Neural cell (in vitro differentiated cells): Measurements from ENCODE around the gene GGT6. TPM values are rescaled to one million over a fixed set of nuclear protein-coding genes. Genes with fewer than 3 reads are reported as not detected.

Experiments
- H2AFZ ChIP-seq: fragments of 200-600, 300-800 bp; sonication (generic), shearing (Covaris generic); 2 replicates; pipeline ENCODE4 v1.6.0; 2014; ENCODE audit warnings: low read depth, mild to moderate bottlenecking, antibody characterized with exemption, low read length, moderate library complexity
- H3F3A ChIP-seq: fragments of 200-600 bp; shearing (Covaris generic); 2 replicates; pipeline ENCODE4 v1.6.1; 2016; ENCODE audit warnings: mild to moderate bottlenecking, moderate library complexity, mixed read lengths, antibody characterized with exemption, low read length; ENCODE audit not compliant: insufficient read depth, poor library complexity, severe bottlenecking
- H3K27ac ChIP-seq: fragments of 200-600, 300-800 bp; sonication (generic), shearing (Covaris generic); 2 replicates; pipeline ENCODE4 v1.5.1; 2014; ENCODE audit warnings: mild to moderate bottlenecking, low read length, moderate library complexity
- H3K27me3 ChIP-seq: fragments of 300-800, 200-600 bp; sonication (generic), shearing (Covaris generic); 2 replicates; pipeline ENCODE4 v1.6.0; 2014; ENCODE audit warnings: mild to moderate bottlenecking, low read depth, low read length, moderate library complexity; ENCODE audit not compliant: insufficient read depth
- H3K36me3 ChIP-seq: fragments of 300-800, 200-600 bp; sonication (generic), shearing (Covaris generic); 2 replicates; pipeline ENCODE4 v1.5.1; 2014; ENCODE audit warnings: mild to moderate bottlenecking, antibody characterized with exemption, low read length, moderate library complexity; ENCODE audit not compliant: insufficient read depth
- H3K4me2 ChIP-seq: fragments of 300-800, 200-600 bp; sonication (generic), shearing (Covaris generic); 2 replicates; pipeline ENCODE4 v1.6.0; 2014; ENCODE audit warnings: mild to moderate bottlenecking, low read length
- H3K4me3 ChIP-seq: fragments of 300-800, 200-600 bp; sonication (generic), shearing (Covaris generic); 2 replicates; pipeline ENCODE4 v1.5.1; 2014; ENCODE audit warnings: mild to moderate bottlenecking, low read length, moderate library complexity
- H3K79me2 ChIP-seq: fragments of 200-600 bp; shearing (Covaris generic); replicated peaks from 2 replicates; pipeline ENCODE4 v1.6.0; 2014; ENCODE audit warnings: mild to moderate bottlenecking, low read length, moderate library complexity; ENCODE audit not compliant: insufficient read depth
- H3K9ac ChIP-seq: fragments of 300-800, 200-600 bp; sonication (generic), shearing (Covaris generic); 2 replicates; pipeline ENCODE4 v1.6.1; 2016; ENCODE audit warnings: mild to moderate bottlenecking, low read length, mixed read lengths
- H3K9me2 ChIP-seq: fragments of 200-600 bp; shearing (Covaris generic); 2 replicates; pipeline ENCODE4 v1.6.1; 2016; ENCODE audit warnings: mild to moderate bottlenecking, low read length, mixed read lengths; ENCODE audit not compliant: insufficient read depth
- H3K9me3 ChIP-seq: fragments of 200-600, 300-800 bp; sonication (generic), shearing (Covaris generic); 2 replicates; pipeline ENCODE4 v1.6.1; 2016; ENCODE audit warnings: mild to moderate bottlenecking, mixed run types, low read length, moderate library complexity, mixed read lengths
- H4K20me1 ChIP-seq: fragments of 200-600 bp; shearing (Covaris generic); 2 replicates; pipeline ENCODE4 v1.6.1; 2016; ENCODE audit warnings: mild to moderate bottlenecking, mixed run types; ENCODE audit not compliant: insufficient read depth
- EP300 ChIP-seq: fragments of 450-650 bp; conservative IDR thresholded peaks from 2 replicates; pipeline ENCODE4 v1.6.1; 2014; ENCODE audit warnings: antibody characterized with exemption, mild to moderate bottlenecking, moderate library complexity; ENCODE audit not compliant: poor library complexity, severe bottlenecking
- EZH2 ChIP-seq: fragments of 200-600, 300-800 bp; shearing (Covaris generic), sonication (generic); IDR thresholded peaks from 2 replicates; pipeline ENCODE4 v1.6.1; 2014; ENCODE audit warnings: antibody characterized with exemption, low read length, borderline replicate concordance, mild to moderate bottlenecking; ENCODE audit not compliant: insufficient read depth, poor library complexity, severe bottlenecking
- MXI1 ChIP-seq: fragments of 450-650 bp; conservative IDR thresholded peaks from 2 replicates; pipeline ENCODE4 v1.6.1; 2014; ENCODE audit warnings: antibody characterized with exemption, mild to moderate bottlenecking; ENCODE audit not compliant: poor library complexity, severe bottlenecking
- POLR2AphosphoS5 ChIP-seq: IDR thresholded peaks from 2 replicates; pipeline ENCODE4 v1.6.1; 2012
- RAD21 ChIP-seq: fragments of 450-650 bp; conservative IDR thresholded peaks from 2 replicates; pipeline ENCODE4 v1.6.1; 2014; ENCODE audit warnings: antibody characterized with exemption, mild to moderate bottlenecking, moderate library complexity
- SMC3 ChIP-seq: fragments of 450-650 bp; conservative IDR thresholded peaks from 2 replicates; pipeline ENCODE4 v1.6.1; 2014; ENCODE audit warnings: antibody characterized with exemption, mild to moderate bottlenecking, moderate library complexity; ENCODE audit not compliant: poor library complexity
- TAF1 ChIP-seq: IDR thresholded peaks from 2 replicates; pipeline ENCODE4 v1.6.1; 2012; ENCODE audit warnings: low read depth
- polyA plus RNA-seq: library from polyadenylated mRNA; depleted of rRNA; stranded (reverse); fragments of >200 nt; gene quantifications from 2 replicates; pipeline ENCODE4 v1.2.3, GENCODE V29; 2014
- TF ChIP-seq, protein P1 (sequence below): IDR thresholded peaks from 2 replicates; pipeline ENCODE4 v1.6.1; 2012; ENCODE audit warnings: borderline replicate concordance
- TF ChIP-seq, protein P2 (sequence below): fragments of 450-650 bp; IDR thresholded peaks from 2 replicates; pipeline ENCODE4 v1.5.1; 2014; ENCODE audit warnings: antibody characterized with exemption, mild to moderate bottlenecking, moderate library complexity; ENCODE audit not compliant: poor library complexity, severe bottlenecking

GGT6 gene
- polyA plus RNA-seq, 1 donor from 2014 or later: not detected

DNA sequence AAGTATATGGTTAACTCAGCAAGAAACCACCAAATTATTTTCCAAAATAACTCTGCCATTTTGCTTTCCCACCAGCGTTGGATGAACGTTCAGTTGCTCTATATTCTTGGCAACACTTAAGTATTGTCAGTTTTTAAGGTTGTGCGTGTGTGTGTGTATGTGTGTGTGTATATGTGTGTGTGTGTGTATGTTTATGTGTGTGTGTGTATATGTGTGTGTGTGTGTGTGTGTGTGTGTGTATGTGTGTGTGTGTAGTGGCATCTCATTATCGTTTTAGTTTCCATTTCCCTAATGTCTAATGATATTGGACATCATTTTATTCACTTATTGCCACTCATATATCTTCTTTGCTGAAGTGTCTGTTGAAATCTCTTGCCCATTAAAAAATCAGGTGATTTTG is 12.7 kb upstream of the GGT6 start:
- H3K9me2 ChIP-seq: no peaks in the 10 kb centered on the region
- H3K36me3 ChIP-seq: no peaks in the 10 kb centered on the region
- H3K27me3 ChIP-seq: no peaks in the 10 kb centered on the region
- H3K4me3 ChIP-seq: no peak overlapping the region
- no peak overlapping the region for H2AFZ ChIP-seq
- no peak for TF ChIP-seq RAD21
- TF ChIP-seq SMC3: no peak
- TF ChIP-seq EP300: no peak
- no peak for TF ChIP-seq TAF1
- TF ChIP-seq, protein P1, sequence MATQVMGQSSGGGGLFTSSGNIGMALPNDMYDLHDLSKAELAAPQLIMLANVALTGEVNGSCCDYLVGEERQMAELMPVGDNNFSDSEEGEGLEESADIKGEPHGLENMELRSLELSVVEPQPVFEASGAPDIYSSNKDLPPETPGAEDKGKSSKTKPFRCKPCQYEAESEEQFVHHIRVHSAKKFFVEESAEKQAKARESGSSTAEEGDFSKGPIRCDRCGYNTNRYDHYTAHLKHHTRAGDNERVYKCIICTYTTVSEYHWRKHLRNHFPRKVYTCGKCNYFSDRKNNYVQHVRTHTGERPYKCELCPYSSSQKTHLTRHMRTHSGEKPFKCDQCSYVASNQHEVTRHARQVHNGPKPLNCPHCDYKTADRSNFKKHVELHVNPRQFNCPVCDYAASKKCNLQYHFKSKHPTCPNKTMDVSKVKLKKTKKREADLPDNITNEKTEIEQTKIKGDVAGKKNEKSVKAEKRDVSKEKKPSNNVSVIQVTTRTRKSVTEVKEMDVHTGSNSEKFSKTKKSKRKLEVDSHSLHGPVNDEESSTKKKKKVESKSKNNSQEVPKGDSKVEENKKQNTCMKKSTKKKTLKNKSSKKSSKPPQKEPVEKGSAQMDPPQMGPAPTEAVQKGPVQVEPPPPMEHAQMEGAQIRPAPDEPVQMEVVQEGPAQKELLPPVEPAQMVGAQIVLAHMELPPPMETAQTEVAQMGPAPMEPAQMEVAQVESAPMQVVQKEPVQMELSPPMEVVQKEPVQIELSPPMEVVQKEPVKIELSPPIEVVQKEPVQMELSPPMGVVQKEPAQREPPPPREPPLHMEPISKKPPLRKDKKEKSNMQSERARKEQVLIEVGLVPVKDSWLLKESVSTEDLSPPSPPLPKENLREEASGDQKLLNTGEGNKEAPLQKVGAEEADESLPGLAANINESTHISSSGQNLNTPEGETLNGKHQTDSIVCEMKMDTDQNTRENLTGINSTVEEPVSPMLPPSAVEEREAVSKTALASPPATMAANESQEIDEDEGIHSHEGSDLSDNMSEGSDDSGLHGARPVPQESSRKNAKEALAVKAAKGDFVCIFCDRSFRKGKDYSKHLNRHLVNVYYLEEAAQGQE: no peak
- TF ChIP-seq MXI1: no peak
- TF ChIP-seq, protein P2, sequence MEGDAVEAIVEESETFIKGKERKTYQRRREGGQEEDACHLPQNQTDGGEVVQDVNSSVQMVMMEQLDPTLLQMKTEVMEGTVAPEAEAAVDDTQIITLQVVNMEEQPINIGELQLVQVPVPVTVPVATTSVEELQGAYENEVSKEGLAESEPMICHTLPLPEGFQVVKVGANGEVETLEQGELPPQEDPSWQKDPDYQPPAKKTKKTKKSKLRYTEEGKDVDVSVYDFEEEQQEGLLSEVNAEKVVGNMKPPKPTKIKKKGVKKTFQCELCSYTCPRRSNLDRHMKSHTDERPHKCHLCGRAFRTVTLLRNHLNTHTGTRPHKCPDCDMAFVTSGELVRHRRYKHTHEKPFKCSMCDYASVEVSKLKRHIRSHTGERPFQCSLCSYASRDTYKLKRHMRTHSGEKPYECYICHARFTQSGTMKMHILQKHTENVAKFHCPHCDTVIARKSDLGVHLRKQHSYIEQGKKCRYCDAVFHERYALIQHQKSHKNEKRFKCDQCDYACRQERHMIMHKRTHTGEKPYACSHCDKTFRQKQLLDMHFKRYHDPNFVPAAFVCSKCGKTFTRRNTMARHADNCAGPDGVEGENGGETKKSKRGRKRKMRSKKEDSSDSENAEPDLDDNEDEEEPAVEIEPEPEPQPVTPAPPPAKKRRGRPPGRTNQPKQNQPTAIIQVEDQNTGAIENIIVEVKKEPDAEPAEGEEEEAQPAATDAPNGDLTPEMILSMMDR: no peak
- TF ChIP-seq EZH2: no peak
- TF ChIP-seq POLR2AphosphoS5: no peak
- H3F3A ChIP-seq: no peaks in the 10 kb centered on the region
- no peaks in the 10 kb centered on the region for H4K20me1 ChIP-seq
- H3K9ac ChIP-seq: no peak overlapping the region
- H3K27ac ChIP-seq: no peak overlapping the region
- no peak overlapping the region for H3K4me2 ChIP-seq
- H3K79me2 ChIP-seq: no peaks in the 10 kb centered on the region
- no peaks in the 10 kb centered on the region for H3K9me3 ChIP-seq

DNA sequence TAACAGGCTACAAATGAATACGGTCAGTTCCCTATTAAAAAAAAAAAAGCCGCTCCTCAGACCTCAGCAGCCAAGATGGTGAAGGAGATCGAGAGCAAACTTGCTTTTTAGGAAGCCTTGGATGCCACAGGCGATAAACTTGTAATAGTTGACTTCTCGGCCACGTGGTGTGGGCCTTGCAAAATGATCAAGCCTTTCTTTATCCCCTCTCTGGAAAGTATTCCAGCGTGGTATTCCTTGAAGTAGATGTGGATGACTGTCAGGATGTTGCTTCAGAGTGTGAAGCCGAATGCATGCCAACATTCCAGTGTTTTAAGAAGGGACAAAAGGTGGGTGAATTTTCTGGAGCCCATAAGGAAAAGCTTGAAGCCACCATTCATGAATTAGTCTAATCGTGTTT is 11.8 kb upstream of the GGT6 start:
- H3K36me3 ChIP-seq: no peaks in the 10 kb centered on the region
- H4K20me1 ChIP-seq: no peaks in the 10 kb centered on the region
- no peaks in the 10 kb centered on the region for H3K9me2 ChIP-seq
- H3K9me3 ChIP-seq: no peaks in the 10 kb centered on the region
- H3K4me3 ChIP-seq: no peak overlapping the region
- H3K27me3 ChIP-seq: no peaks in the 10 kb centered on the region
- no peak overlapping the region for H3K27ac ChIP-seq
- no peak overlapping the region for H3K4me2 ChIP-seq
- TF ChIP-seq RAD21 (no peak), SMC3 (no peak), EZH2 (no peak), EP300 (no peak), POLR2AphosphoS5 (no peak), TAF1 (no peak), MXI1 (no peak)
- TF ChIP-seq, protein P2: no peak
- TF ChIP-seq, protein P1: no peak
- H3K79me2 ChIP-seq: no peaks in the 10 kb centered on the region
- H2AFZ ChIP-seq: no peak overlapping the region
- no peaks in the 10 kb centered on the region for H3F3A ChIP-seq
- no peak overlapping the region for H3K9ac ChIP-seq
